GM12874 (cell line): ENCODE data around the gene COLEC12.

Experiments
- TF ChIP-seq, protein P1 (sequence below): IDR thresholded peaks from 2 replicates; pipeline ENCODE4 v1.5.1; 2011; ENCODE audit warnings: low read depth, mild to moderate bottlenecking, control low read depth, low read length, moderate library complexity; ENCODE audit not compliant: insufficient read depth

The COLEC12 gene

DNA sequence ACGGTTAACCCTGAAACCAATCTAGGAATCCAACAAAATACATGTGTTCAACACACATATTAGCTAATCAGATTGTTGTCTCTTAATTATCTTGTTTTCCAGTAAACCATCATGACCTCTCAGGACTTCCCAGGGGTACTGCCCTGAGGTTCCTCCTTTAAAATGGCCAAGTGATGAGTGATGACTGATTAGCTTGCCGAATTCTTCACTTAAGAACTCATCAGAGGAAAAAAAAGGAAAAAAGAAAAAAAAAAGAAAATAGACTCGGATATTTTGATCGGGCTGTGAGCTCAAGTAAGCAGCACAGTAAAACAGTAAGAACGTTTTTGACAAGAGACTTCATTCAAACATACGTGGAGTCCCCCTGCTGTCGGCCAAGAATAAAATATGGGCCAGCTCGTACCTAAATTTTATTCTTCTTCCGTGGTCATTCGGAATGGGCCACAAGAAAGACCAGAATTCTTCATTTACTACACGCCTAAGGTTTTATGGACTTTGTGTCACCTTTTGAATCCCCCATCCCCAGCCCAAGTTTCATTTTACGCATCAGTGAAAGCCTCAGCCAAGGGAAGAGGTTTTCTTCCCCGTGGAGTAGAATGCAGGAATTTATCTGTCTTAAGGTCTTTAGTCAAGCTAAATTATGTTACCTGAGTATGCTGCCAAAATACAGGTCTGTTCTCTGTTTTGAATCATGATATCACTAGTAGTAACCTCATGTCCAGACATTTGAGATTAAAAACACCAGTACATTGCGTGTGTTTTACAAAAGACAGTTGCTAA lies 40.5 kb downstream of the COLEC12 start:
- TF ChIP-seq, protein P1, sequence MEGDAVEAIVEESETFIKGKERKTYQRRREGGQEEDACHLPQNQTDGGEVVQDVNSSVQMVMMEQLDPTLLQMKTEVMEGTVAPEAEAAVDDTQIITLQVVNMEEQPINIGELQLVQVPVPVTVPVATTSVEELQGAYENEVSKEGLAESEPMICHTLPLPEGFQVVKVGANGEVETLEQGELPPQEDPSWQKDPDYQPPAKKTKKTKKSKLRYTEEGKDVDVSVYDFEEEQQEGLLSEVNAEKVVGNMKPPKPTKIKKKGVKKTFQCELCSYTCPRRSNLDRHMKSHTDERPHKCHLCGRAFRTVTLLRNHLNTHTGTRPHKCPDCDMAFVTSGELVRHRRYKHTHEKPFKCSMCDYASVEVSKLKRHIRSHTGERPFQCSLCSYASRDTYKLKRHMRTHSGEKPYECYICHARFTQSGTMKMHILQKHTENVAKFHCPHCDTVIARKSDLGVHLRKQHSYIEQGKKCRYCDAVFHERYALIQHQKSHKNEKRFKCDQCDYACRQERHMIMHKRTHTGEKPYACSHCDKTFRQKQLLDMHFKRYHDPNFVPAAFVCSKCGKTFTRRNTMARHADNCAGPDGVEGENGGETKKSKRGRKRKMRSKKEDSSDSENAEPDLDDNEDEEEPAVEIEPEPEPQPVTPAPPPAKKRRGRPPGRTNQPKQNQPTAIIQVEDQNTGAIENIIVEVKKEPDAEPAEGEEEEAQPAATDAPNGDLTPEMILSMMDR, result no peak

DNA sequence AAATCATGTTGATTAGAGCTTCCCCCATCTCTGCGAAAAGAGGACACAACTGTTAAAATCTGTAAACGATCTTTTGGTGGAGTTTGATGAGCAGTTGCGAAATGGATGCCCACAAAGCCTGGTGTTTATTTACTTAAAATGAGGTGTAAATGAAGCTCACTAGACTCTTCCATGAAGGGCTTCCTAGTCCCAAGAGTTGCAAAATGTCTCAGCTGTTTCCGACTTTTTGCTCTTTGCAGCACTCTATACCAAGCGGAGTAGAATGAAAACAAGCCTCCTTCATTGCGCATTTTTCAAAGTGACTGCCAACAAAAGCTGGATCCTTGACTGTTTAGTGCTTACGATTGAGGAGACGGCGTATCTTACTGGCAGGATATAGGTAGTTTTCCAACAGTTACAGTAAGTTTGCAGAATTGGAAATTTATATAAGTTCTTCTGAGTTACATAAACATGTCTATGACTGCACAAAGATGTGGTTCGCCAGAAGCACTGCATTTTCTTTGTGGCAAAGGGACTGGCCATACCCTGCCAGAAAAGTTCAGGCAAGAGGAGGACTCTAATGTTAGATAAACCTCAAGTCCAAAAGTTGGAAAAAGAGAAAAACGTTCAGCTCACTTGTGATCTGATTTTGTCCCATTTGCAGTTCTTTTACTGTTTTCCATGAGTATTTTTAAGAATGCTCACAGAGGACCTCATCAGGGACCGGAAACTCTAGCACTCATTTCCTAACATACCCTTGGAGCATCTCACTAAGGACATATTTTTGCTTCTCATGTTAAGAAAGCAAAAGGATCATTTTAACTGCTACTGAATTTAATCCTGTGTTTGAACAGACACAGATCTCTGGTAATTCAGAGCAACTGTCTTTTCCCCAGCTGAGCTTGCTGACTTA lies 42.7 kb downstream of the COLEC12 start:
- TF ChIP-seq, protein P1, result no peak

DNA sequence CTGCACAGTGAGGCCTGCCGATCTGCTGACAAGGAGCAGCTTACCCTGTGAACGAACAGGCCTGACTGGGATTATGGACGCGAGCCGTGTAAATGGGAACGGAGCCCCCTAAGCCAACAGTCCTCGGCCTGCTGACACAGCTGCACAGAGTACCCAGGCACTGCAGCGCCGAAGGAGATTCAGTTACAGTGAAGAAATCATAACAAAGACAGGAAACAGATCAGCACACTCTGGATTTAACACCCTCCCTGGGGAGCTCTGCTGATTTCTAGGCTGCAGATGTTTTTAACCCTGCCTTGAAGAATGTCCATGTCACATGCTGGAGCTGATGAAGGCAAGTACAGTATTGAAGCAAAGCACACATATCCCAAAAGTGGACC lies 43.4 kb downstream of the COLEC12 start:
- TF ChIP-seq, protein P1, result no peak

DNA sequence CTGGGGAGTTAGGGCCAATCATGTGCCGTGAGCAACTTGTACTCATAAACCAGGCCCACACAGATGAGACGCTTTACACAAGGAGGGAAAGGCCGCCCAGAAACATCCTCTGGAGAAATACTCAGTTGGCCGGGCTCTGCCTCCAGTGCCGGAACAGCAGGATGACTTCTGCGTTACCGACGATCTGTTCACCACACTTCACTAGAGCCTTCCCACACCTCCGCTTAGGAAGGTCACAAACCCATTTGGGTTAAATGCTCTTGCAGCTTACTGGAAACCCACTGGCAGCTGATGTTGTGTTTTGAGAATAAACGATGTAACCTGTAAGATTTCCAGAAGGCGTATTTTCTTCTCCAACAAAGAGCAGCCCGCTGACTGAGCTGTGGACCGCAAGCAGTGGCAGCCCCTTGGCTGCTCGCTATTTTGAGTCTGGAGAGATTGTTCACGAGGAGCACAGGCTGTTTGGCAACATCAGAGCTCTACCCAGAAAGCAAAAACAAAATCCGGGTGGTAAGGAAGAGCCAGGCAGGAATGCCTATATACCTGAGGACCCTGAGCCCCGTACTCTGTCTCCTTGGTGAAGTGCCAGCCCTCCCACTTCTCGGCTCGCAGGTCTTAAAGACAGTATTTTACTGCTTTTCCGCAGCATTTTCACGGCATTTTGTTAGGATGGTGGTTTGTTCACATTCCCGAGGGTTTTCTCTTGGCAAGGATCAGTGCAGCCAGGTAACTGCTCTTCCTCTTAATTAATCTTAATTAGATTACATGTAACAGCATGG lies 44.0 kb downstream of the COLEC12 start:
- TF ChIP-seq, protein P1, result no peak

DNA sequence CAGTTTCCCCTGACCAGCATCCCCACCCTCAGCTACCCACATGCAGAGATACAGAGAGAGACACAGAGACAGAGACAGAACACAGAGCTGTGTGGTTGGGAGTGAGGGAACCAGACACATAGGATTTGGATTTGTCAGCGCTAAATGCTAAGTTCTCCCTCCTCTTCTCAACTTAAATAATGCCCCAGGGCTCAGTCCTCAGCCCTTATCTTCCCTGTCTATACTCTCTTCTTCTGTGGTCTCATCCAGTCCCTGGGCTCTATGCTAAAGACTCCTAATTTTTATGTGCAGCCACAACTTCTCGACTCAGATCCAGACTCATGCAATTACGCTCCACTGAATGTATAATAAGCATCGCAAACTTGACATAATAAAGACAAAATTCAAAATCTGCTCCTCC lies 47.1 kb downstream of the COLEC12 start:
- TF ChIP-seq, protein P1, result no peak

DNA sequence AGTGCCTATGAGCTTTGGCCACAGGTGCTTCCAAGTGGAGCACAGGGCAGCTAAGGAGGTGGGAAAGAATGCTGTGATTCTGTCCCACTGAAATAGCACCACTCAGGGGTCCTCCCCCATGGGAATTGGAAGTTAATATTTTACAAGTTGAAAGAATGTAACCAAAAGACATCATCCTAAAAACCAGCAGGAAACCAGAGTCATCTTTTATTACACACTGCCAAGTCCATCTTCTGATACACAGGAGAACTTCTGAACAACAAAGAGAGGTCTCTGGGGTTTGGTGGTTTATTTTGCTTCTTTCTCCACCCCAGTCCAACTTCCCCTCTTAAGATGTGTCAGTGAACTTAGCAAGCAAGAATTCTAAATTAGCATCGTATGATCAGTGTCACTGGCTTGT lies 47.7 kb downstream of the COLEC12 start:
- TF ChIP-seq, protein P1, result no peak

DNA sequence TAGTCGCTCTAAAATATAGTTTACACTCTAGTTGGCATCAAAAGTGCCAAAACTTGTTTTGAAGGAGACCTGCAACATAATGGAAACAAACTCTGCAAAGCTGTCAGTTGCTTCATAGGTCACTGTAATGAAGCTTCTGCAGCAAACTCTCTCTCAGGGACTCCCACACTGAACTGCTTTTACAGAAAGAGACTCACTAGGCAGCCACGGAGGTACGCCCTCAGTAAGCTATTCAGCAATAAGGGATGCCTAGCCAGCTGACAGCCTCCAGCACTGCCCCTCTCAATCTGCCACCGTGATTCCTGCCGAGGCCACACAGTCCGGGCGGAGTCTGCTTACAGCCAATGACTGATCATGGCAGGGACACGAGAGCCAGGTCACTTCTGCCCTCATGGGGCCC lies 51.1 kb downstream of the COLEC12 start:
- TF ChIP-seq, protein P1, result no peak
